Measurements from ENCODE around the gene PPP4R3A. TPM values are rescaled to one million over a fixed set of nuclear protein-coding genes. Genes with fewer than 3 reads are reported as not detected.
A peak's percentile ranks its signal among the peaks of the same experiment; 100 is the strongest.

PPP4R3A gene
- total RNA-seq, 1 experiment from 2014 or later, result 148 TPM

DNA sequence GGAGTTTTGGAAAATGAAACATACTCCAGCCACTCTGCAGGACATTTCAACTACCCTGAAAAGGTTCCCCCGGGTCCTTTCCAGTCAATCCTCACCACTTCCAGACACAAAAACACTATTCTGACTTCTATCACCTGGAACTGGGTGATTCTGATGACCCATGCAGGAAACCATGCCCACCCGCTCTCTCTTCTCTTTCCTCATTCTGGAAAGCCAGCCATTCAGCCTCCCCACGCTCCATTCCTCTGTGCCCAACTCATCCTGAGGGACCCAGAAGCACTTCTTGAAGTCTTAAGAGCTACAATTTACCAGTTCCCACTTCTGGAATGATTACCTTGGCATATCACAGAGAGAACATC, 95.7 kb downstream of the PPP4R3A start:
- no peak overlapping the region for H3K27ac ChIP-seq (ENCODE audit: insufficient read length, low read depth, low read length)
- no peak overlapping the region for H3K4ac ChIP-seq (ENCODE audit: low read depth, low read length)
- peaks cover 2 to 28% (median 3%) of the 10 kb centered on the region in 3 experiments; a peak in 6 of 7 replicates for H3K36me3 Mint-ChIP-seq (ENCODE audit: insufficient read depth in 1 of 3, low read depth in 3 of 3)
- H3K4me1 ChIP-seq (ENCODE audit: insufficient read depth, low read length), result peaks cover 11% of the 10 kb centered on the region; the same call in 1 of the 2 replicates
- H2BK5ac ChIP-seq (ENCODE audit: insufficient read length, low read length), result no peak overlapping the region
- no CpG with 5 or more reads among the region's 3 CpGs for WGBS (ENCODE audit: extremely low coverage, insufficient read length, low lambda C conversion rate)
- DNase-seq, result no peak
- H3K79me2 ChIP-seq (ENCODE audit: insufficient read depth, low read length), result peaks cover 7% of the 10 kb centered on the region; the same call in 1 of the 2 replicates
- no peak overlapping the region for H2AFZ ChIP-seq (ENCODE audit: low read length)
- H2BK120ac ChIP-seq (ENCODE audit: low read depth, low read length, poor library complexity, severe bottlenecking), result no peak overlapping the region
- H4K91ac ChIP-seq (ENCODE audit: insufficient read length, low read depth, low read length), result no peak overlapping the region
- H2BK20ac ChIP-seq (ENCODE audit: low read depth, low read length, poor library complexity, severe bottlenecking), result no peak overlapping the region
- no peak overlapping the region for H3K23ac ChIP-seq (ENCODE audit: insufficient read length, low read depth, low read length)
- peaks cover 57 to 66% of the 10 kb centered on the region in 2 experiments for H3K4me1 Mint-ChIP-seq
- H3K14ac ChIP-seq (ENCODE audit: insufficient read depth, low read length), result no peak overlapping the region
- H3K23me2 ChIP-seq (ENCODE audit: insufficient read length, low read depth, low read length, poor library complexity, severe bottlenecking), result peaks cover 9% of the 10 kb centered on the region
- H3K4me2 ChIP-seq (ENCODE audit: insufficient read depth, insufficient read length, low read length), result no peak overlapping the region
- H3K9me3 Mint-ChIP-seq, result no peaks in the 10 kb centered on the region
- peak overlapping the region; percentile 25 to 39; a peak in 2 of 5 replicates for H3K4me3 Mint-ChIP-seq
- H4K5ac ChIP-seq (ENCODE audit: insufficient read length, low read depth, low read length), result no peak overlapping the region
- no peaks in the 10 kb centered on the region for H3K9me3 ChIP-seq (ENCODE audit: control insufficient read depth, low read depth, low read length)
- peaks cover 3% of the 10 kb centered on the region; the same call in 1 of the 2 replicates for H3K27me3 Mint-ChIP-seq (ENCODE audit: low read depth)
- H3K18ac ChIP-seq (ENCODE audit: insufficient read length, low read depth, low read length), result no peak overlapping the region
- TF ChIP-seq, protein P1, sequence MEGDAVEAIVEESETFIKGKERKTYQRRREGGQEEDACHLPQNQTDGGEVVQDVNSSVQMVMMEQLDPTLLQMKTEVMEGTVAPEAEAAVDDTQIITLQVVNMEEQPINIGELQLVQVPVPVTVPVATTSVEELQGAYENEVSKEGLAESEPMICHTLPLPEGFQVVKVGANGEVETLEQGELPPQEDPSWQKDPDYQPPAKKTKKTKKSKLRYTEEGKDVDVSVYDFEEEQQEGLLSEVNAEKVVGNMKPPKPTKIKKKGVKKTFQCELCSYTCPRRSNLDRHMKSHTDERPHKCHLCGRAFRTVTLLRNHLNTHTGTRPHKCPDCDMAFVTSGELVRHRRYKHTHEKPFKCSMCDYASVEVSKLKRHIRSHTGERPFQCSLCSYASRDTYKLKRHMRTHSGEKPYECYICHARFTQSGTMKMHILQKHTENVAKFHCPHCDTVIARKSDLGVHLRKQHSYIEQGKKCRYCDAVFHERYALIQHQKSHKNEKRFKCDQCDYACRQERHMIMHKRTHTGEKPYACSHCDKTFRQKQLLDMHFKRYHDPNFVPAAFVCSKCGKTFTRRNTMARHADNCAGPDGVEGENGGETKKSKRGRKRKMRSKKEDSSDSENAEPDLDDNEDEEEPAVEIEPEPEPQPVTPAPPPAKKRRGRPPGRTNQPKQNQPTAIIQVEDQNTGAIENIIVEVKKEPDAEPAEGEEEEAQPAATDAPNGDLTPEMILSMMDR (conservative IDR thresholded peaks at IDR 0.05), result no peak
- H3K27me3 ChIP-seq (ENCODE audit: insufficient read depth, low read length), result no peaks in the 10 kb centered on the region
- H3K79me1 ChIP-seq (ENCODE audit: insufficient read depth, low read depth, low read length, poor library complexity, severe bottlenecking), result no peaks in the 10 kb centered on the region
- no peak overlapping the region for H3K9ac ChIP-seq (ENCODE audit: extremely low read depth, insufficient read length, low read length)
- no peak overlapping the region for H4K8ac ChIP-seq (replicated peaks; ENCODE audit: insufficient read length, low read depth, low read length)
- no peak overlapping the region for H2AK5ac ChIP-seq (ENCODE audit: insufficient read length, low read length)
- H3K56ac ChIP-seq (ENCODE audit: insufficient read length, low read depth, low read length), result no peak overlapping the region
- H3K27ac Mint-ChIP-seq, result peak overlapping the region in 2 of 3 experiments; percentile 92 to 98; a peak in 4 of 7 replicates
- no peak overlapping the region for H2BK12ac ChIP-seq (ENCODE audit: insufficient read length, low read depth, low read length)
- no peak overlapping the region for H2BK15ac ChIP-seq (ENCODE audit: low read depth, low read length)
- no peaks in the 10 kb centered on the region for H4K20me1 ChIP-seq (ENCODE audit: control insufficient read depth, insufficient read depth, insufficient read length)
- H3T11ph ChIP-seq (ENCODE audit: low read length), result no peak overlapping the region
